ENCODE data around the gene SSMEM1.

SSMEM1 gene

GRCh38 chr7:130191791-130192190 lies 15.9 kb upstream of the SSMEM1 start:
- no peak overlapping the region for H3K4me3 ChIP-seq (ENCODE audit: low read length)
- no peak overlapping the region for H2AFZ ChIP-seq (ENCODE audit: low read length)
- H3K4me2 ChIP-seq (ENCODE audit: low read depth, low read length) = no peak overlapping the region

GRCh38 chr7:130195396-130195795 lies 12.3 kb upstream of the SSMEM1 start:
- Histone ChIP-seq H3F3A (ENCODE audit: insufficient read depth, low read length) (no peaks in the 10 kb centered on the region), H3K9me2 (replicated peaks; ENCODE audit: insufficient read depth, low read length) (no peaks in the 10 kb centered on the region), H4K20me1 (ENCODE audit: insufficient read depth, low read length) (no peaks in the 10 kb centered on the region), H3K36me3 (replicated peaks; ENCODE audit: insufficient read depth, low read length) (peaks cover 13% of the 10 kb centered on the region; the same call in 1 of the 2 replicates), H3K9ac (ENCODE audit: low read length) (no peak overlapping the region), H3K79me2 (ENCODE audit: low read length) (no peaks in the 10 kb centered on the region; the same call in 1 of the 2 replicates), H3K27ac (ENCODE audit: low read length) (no peak overlapping the region), H3K9me3 (replicated peaks; ENCODE audit: insufficient read depth, low read length) (no peaks in the 10 kb centered on the region), H3K4me3 (ENCODE audit: low read length) (no peak overlapping the region), H3K27me3 (replicated peaks; ENCODE audit: insufficient read depth, low read length) (no peaks in the 10 kb centered on the region), H3K4me1 (ENCODE audit: low read length) (no peaks in the 10 kb centered on the region), H3K4me2 (ENCODE audit: low read depth, low read length) (no peak overlapping the region), H2AFZ (ENCODE audit: low read length) (no peak overlapping the region)
- no peak for TF ChIP-seq CTCF (IDR thresholded peaks at IDR 0.05; ENCODE audit: low read length)
- no peak for TF ChIP-seq EZH2phosphoT487 (IDR thresholded peaks at IDR 0.05; ENCODE audit: low read length)
- no peak for TF ChIP-seq EZH2 (optimal IDR thresholded peaks at IDR 0.05; ENCODE audit: low read depth, low read length)
- DNase-seq = no peak

More at GRCh38 chr7:130191791-130192190, 15.9 kb upstream of the SSMEM1 start:
- no peak for DNase-seq
- Histone ChIP-seq H3K9me2 (replicated peaks; ENCODE audit: insufficient read depth, low read length) (no peaks in the 10 kb centered on the region), H4K20me1 (ENCODE audit: insufficient read depth, low read length) (no peaks in the 10 kb centered on the region), H3K27ac (ENCODE audit: low read length) (no peak overlapping the region), H3K27me3 (replicated peaks; ENCODE audit: insufficient read depth, low read length) (no peaks in the 10 kb centered on the region), H3K9ac (ENCODE audit: low read length) (no peak overlapping the region), H3F3A (ENCODE audit: insufficient read depth, low read length) (no peaks in the 10 kb centered on the region), H3K4me1 (ENCODE audit: low read length) (no peaks in the 10 kb centered on the region), H3K9me3 (replicated peaks; ENCODE audit: insufficient read depth, low read length) (no peaks in the 10 kb centered on the region), H3K79me2 (ENCODE audit: low read length) (peaks cover 5% of the 10 kb centered on the region; the same call in 1 of the 2 replicates), H3K36me3 (replicated peaks; ENCODE audit: insufficient read depth, low read length) (peaks cover 13% of the 10 kb centered on the region; the same call in 1 of the 2 replicates)
- TF ChIP-seq EZH2 (optimal IDR thresholded peaks at IDR 0.05; ENCODE audit: low read depth, low read length) (no peak), CTCF (IDR thresholded peaks at IDR 0.05; ENCODE audit: low read length) (no peak), EZH2phosphoT487 (IDR thresholded peaks at IDR 0.05; ENCODE audit: low read length) (no peak)

GRCh38 chr7:130196476-130196875 lies 11.2 kb upstream of the SSMEM1 start:
- Histone ChIP-seq H3K4me2 (ENCODE audit: low read depth, low read length) (no peak overlapping the region), H3K27ac (ENCODE audit: low read length) (no peak overlapping the region), H3K9ac (ENCODE audit: low read length) (no peak overlapping the region), H3K4me1 (ENCODE audit: low read length) (no peaks in the 10 kb centered on the region), H4K20me1 (ENCODE audit: insufficient read depth, low read length) (no peaks in the 10 kb centered on the region), H3K36me3 (replicated peaks; ENCODE audit: insufficient read depth, low read length) (peaks cover 18% of the 10 kb centered on the region; the same call in 1 of the 2 replicates), H3F3A (ENCODE audit: insufficient read depth, low read length) (no peaks in the 10 kb centered on the region), H3K27me3 (replicated peaks; ENCODE audit: insufficient read depth, low read length) (no peaks in the 10 kb centered on the region), H3K4me3 (ENCODE audit: low read length) (no peak overlapping the region), H3K9me2 (replicated peaks; ENCODE audit: insufficient read depth, low read length) (no peaks in the 10 kb centered on the region), H2AFZ (ENCODE audit: low read length) (no peak overlapping the region), H3K79me2 (ENCODE audit: low read length) (peaks cover 5% of the 10 kb centered on the region; the same call in 1 of the 2 replicates), H3K9me3 (replicated peaks; ENCODE audit: insufficient read depth, low read length) (no peaks in the 10 kb centered on the region)
- no peak for TF ChIP-seq EZH2 (optimal IDR thresholded peaks at IDR 0.05; ENCODE audit: low read depth, low read length)
- TF ChIP-seq CTCF (IDR thresholded peaks at IDR 0.05; ENCODE audit: low read length) = no peak
- TF ChIP-seq EZH2phosphoT487 (IDR thresholded peaks at IDR 0.05; ENCODE audit: low read length) = no peak
- no peak for DNase-seq

Data from MM.1S (cell line).